Gastrocnemius medialis (tissue), 4 donors: ENCODE results near the gene PRDM15.

Experiments used
- CTCF ChIP-seq, 5 experiments: fragments of 450-650 bp in 3 of 5; fragments of 200-600 bp in 2 of 5; sonication (generic) in 2 of 5; IDR thresholded peaks in 4 of 5; conservative IDR thresholded peaks in 1 of 5; 1 replicate in 4 of 5; 2 replicates in 1 of 5; pipeline ENCODE4 v1.5.1; 2016 to 2019; ENCODE audit warnings: antibody characterized with exemption in 5 of 5, mild to moderate bottlenecking in 3 of 5, moderate library complexity in 3 of 5
- POLR2A ChIP-seq, 2 donors: fragments of 450-650 bp; IDR thresholded peaks; one replicate each; pipeline ENCODE4 v1.6.1; 2017; ENCODE audit warnings: antibody characterized with exemption in 2 of 2, mild to moderate bottlenecking in 2 of 2, moderate library complexity in 2 of 2

- TF ChIP-seq POLR2A (IDR thresholded peaks at IDR 0.05): no peak
- TF ChIP-seq CTCF (IDR thresholded peaks at IDR 0.05 in 4 of 5, conservative IDR thresholded peaks at IDR 0.05 in 1 of 5): no peak
Observed at GRCh38 chr21:41815652-41816582, 63.2 kb downstream of the PRDM15 start.
